GM23248 (cell line): ENCODE results near the gene CARD10. TPM values are rescaled to one million over a fixed set of nuclear protein-coding genes. Genes with fewer than 3 reads are reported as not detected.

Experiments used
- DNase-seq: peaks from one replicate; pipeline ENCODE4 v3.0.0-alpha.2; 2015
- H2AFZ ChIP-seq: fragments of 200-600 bp; sonication (generic); 2 replicates; pipeline ENCODE4 v1.6.1; 2016; ENCODE audit warnings: antibody characterized with exemption
- H3F3A ChIP-seq: fragments of 200-600 bp; sonication (generic); 2 replicates; pipeline ENCODE4 v1.6.1; 2016; ENCODE audit warnings: mild to moderate bottlenecking, antibody characterized with exemption, mixed run types; ENCODE audit not compliant: insufficient read depth
- H3K27ac ChIP-seq: fragments of 200-600 bp; sonication (generic); 2 replicates; pipeline ENCODE4 v1.5.1; 2016; ENCODE audit warnings: mild to moderate bottlenecking
- H3K27me3 ChIP-seq: fragments of 200-600 bp; sonication (generic); replicated peaks from 2 replicates; pipeline ENCODE4 v1.6.1; 2016; ENCODE audit warnings: mild to moderate bottlenecking; ENCODE audit not compliant: insufficient read depth
- H3K36me3 ChIP-seq: fragments of 200-600 bp; sonication (generic); 2 replicates; pipeline ENCODE4 v1.6.1; 2016; ENCODE audit warnings: low read depth, mild to moderate bottlenecking
- H3K4me1 ChIP-seq: fragments of 200-600 bp; sonication (generic); 2 replicates; pipeline ENCODE4 v1.6.1; 2016; ENCODE audit warnings: mild to moderate bottlenecking; ENCODE audit not compliant: insufficient read depth
- H3K4me2 ChIP-seq: fragments of 200-600 bp; sonication (generic); one replicate; pipeline ENCODE4 v1.6.1; 2016; ENCODE audit warnings: mild to moderate bottlenecking; ENCODE audit not compliant: unreplicated experiment
- H3K4me3 ChIP-seq: fragments of 200-600 bp; sonication (generic); 2 replicates; pipeline ENCODE4 v1.5.1; 2016; ENCODE audit warnings: mild to moderate bottlenecking
- H3K79me2 ChIP-seq: fragments of 200-600 bp; sonication (generic); 2 replicates; pipeline ENCODE4 v1.6.1; 2016; ENCODE audit warnings: mild to moderate bottlenecking; ENCODE audit not compliant: insufficient read depth
- H3K9ac ChIP-seq: fragments of 200-600 bp; sonication (generic); 2 replicates; pipeline ENCODE4 v1.6.1; 2016; ENCODE audit warnings: mild to moderate bottlenecking
- H3K9me2 ChIP-seq: fragments of 200-600 bp; sonication (generic); 2 replicates; pipeline ENCODE4 v1.6.1; 2016; ENCODE audit warnings: mixed run types, mild to moderate bottlenecking, moderate library complexity; ENCODE audit not compliant: insufficient read depth
- H3K9me3 ChIP-seq: fragments of 200-600 bp; sonication (generic); one replicate; pipeline ENCODE4 v1.6.1; 2017; ENCODE audit warnings: low read depth
- H4K20me1 ChIP-seq: fragments of 200-600 bp; sonication (generic); 2 replicates; pipeline ENCODE4 v1.6.0; 2016; ENCODE audit not compliant: insufficient read depth
- EZH2 ChIP-seq: fragments of 200-600 bp; sonication (generic); IDR thresholded peaks from 2 replicates; pipeline ENCODE4 v1.6.1; 2018; ENCODE audit warnings: antibody characterized with exemption, mild to moderate bottlenecking; ENCODE audit not compliant: insufficient read depth, poor library complexity, severe bottlenecking
- EZH2phosphoT487 ChIP-seq: fragments of 200-600 bp; sonication (generic); IDR thresholded peaks from 2 replicates; pipeline ENCODE4 v1.6.1; 2018; ENCODE audit warnings: antibody characterized with exemption, moderate library complexity, mild to moderate bottlenecking, low read depth; ENCODE audit not compliant: insufficient read depth
- WGBS, 2 experiments: methylation state at CpG; one replicate each; pipeline ENCODE4 v1.1.6; 2015 to 2017; ENCODE audit warnings: low lambda C conversion rate in 2 of 2, low coverage in 1 of 2; ENCODE audit errors: missing lambda C conversion rate in 2 of 2; 5-methylcytosine and 5-hydroxymethylcytosine counted together
- in situ Hi-C: fragments of 300-500 bp; cut with MboI; formaldehyde crosslinking; loops from 2 replicates; pipeline ENCODE4 v1.15.0; 2020
- polyA plus RNA-seq: library from polyadenylated mRNA; unstranded; fragments of >200 nt; fragmentation: Nextera tagmentation; extraction: Ambion mirVana; gene quantifications from 2 replicates; pipeline ENCODE4 v1.2.1, GENCODE V29; 2016
- total RNA-seq: library from RNA; depleted of rRNA; stranded (reverse); fragments of >200 nt; shearing (Covaris generic); gene quantifications from 2 replicates; pipeline ENCODE4 v1.2.3, GENCODE V29; 2014

Gene CARD10
- total and polyA plus RNA-seq, 2 experiments from 2014 or later = 2.8 to 4.4 TPM

DNA sequence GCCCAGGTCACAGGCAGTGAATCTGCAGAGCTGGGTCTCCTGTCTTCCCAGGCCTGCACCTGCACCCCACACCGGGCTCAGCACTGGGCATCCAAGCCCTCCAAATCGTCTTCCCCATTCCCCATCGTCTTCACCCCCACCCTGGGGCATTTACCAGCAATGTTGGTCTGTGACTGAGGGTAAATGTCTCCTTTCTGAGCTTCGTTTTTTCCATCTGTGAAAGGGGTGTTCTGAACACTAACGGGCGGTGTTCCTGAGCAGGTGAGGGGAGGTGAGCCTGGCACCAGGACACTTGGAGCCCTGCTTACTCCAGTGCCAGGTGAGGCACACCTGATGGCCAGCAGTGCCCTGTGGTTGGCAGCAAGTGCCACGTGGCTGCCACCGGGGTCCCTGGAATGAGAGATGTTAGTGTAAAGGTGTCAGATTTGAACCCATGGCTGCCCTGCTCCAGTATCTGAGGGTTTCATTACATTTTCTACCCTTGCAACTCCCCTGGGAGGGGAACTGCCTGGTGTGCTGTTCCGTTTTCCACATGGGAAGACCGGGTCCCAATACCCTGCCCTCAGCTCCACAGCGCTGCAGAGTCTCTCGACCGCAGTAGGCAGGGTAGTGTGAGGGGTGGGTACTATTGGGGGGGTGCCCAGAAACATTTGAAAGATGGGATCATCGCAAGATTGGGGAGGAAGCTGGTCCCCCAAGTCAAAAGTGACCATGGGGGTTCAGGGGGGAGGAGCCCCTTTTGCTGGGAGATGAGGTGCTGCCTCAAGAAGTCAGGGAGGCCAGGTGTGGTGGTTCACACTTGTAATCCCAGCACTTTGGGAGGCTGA lies 43.0 kb upstream of the CARD10 start:
- TF ChIP-seq EZH2 (no peak), EZH2phosphoT487 (no peak)
- peak overlapping the region; percentile 95 for H3K9ac ChIP-seq
- H3F3A ChIP-seq = peaks cover 35% of the 10 kb centered on the region
- peak overlapping the region; percentile 90 for H3K4me3 ChIP-seq
- no peak for DNase-seq
- peaks cover 14% of the 10 kb centered on the region; the same call in 1 of the 2 replicates for H3K36me3 ChIP-seq
- H3K9me3 ChIP-seq = no peaks in the 10 kb centered on the region
- H2AFZ ChIP-seq = no peak overlapping the region
- H3K4me2 ChIP-seq = peak overlapping the region; percentile 91
- in situ Hi-C loops = no loop called here
- H3K27ac ChIP-seq = peak overlapping the region; percentile 94
- no peaks in the 10 kb centered on the region for H3K27me3 ChIP-seq
- peaks cover 40% of the 10 kb centered on the region for H3K4me1 ChIP-seq
- H3K9me2 ChIP-seq = no peaks in the 10 kb centered on the region
- WGBS, 2 experiments = 70 to 71% methylated on average over 14 of the region's 14 CpGs
- H4K20me1 ChIP-seq = peaks cover 11% of the 10 kb centered on the region; the same call in 1 of the 2 replicates
- H3K79me2 ChIP-seq = peaks cover 73% of the 10 kb centered on the region

DNA sequence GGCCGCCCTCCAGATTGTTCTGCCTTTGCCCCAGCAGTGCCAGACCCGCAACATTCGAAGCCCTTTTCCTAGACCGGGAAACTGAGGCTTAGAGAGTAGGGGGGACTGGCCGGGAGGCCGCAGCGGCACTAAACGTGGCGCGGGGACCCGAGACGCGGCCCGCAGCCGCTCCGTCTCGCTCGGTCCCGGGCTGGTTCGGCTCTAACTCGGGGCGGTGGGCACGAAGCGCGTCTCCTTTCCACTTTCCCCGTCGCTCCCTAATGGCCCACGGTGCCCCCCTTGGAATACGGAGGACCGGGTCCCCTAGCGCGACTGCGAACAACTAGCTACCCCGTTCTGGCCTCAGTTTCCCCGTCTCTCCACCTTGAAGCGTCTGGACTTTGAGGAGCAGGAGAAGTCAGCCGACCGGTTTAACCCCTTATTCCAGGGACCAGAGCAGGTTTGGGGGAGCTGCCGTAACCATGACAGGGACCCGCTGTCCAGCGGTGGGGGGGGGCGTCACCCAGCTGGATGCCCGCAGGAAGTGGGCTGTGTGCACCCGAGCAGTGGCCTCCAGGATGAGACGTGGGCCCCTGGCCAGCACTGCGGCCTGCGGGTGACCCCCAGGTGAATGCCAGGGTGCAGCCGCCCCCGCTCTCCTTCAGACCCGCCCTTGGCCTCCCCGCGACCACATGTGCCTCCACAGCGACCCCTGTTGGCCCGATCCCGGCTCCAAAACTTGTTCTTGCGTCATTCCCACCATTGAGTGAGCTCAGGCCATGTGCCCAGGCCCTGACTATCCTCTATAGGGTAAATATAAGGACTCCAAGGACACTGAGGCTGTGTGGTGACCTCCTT lies 42.2 kb upstream of the CARD10 start:
- peak overlapping the region; percentile 94 for H3K27ac ChIP-seq
- H3K4me3 ChIP-seq = peak overlapping the region; percentile 90
- WGBS, 2 experiments = 1% methylated on average over 51 to 55 of the region's 56 CpGs
- no peak for TF ChIP-seq EZH2
- TF ChIP-seq EZH2phosphoT487 = no peak
- peaks cover 7% of the 10 kb centered on the region; the same call in 1 of the 2 replicates for H3K36me3 ChIP-seq
- 0 out of 2 replicates have a peak overlapping the region, but pooled peaks have one; percentile 19 for H2AFZ ChIP-seq
- no peaks in the 10 kb centered on the region for H3K27me3 ChIP-seq
- peak overlapping the region; percentile 91 for H3K4me2 ChIP-seq
- peaks cover 64% of the 10 kb centered on the region for H3K79me2 ChIP-seq
- peaks cover 35% of the 10 kb centered on the region for H3K4me1 ChIP-seq
- peaks cover 11% of the 10 kb centered on the region; the same call in 1 of the 2 replicates for H4K20me1 ChIP-seq
- no peaks in the 10 kb centered on the region for H3K9me2 ChIP-seq
- H3F3A ChIP-seq = peaks cover 35% of the 10 kb centered on the region
- peak overlapping the region; percentile 95 for H3K9ac ChIP-seq
- no peaks in the 10 kb centered on the region for H3K9me3 ChIP-seq
- in situ Hi-C loops = no loop called here
- DNase-seq = peak; percentile 94

DNA sequence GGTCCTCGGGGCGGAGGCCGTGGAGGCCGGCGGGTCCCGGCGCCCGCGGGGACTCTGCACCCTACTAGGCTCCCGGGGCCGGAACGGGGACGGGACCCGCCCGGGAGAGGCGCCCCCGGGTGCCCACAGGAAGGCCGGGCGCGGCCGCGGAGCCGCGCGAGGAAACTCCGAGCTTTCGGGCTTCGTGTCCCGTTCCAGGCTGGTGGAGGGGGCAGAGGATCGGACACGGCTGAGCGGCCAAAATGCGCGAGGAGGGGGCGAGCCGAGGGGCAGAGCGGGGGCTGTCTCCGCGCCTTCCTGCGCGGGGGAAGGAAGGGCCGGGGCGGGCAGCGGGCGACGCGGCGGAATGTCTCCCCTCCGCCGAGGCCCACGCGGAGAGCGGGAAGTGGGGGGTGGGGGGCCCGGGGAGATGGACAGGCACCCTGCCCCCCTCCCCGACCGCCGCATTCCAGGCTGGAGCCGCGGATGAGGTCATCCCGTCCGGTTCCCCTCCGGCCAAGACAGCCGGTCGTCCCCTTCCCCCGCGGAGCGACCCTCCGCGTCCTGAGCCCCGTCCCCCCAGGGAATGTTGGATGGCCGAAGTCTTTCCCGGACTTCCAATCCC lies 41.5 kb upstream of the CARD10 start:
- 0 to 2% methylated on average over 23 to 60 of the region's 72 CpGs for WGBS, 2 experiments
- Histone ChIP-seq H3K36me3 (peaks cover 2% of the 10 kb centered on the region; the same call in 1 of the 2 replicates), H3K4me2 (peak overlapping the region; percentile 91), H3K27ac (peak overlapping the region; percentile 94), H3K9ac (peak overlapping the region; percentile 95), H3K9me2 (no peaks in the 10 kb centered on the region), H3F3A (peaks cover 35% of the 10 kb centered on the region), H3K4me1 (peaks cover 35% of the 10 kb centered on the region), H3K79me2 (peaks cover 57% of the 10 kb centered on the region), H2AFZ (0 out of 2 replicates have a peak overlapping the region, but pooled peaks have one; percentile 19), H3K27me3 (no peaks in the 10 kb centered on the region), H3K9me3 (no peaks in the 10 kb centered on the region), H4K20me1 (peaks cover 11% of the 10 kb centered on the region; the same call in 1 of the 2 replicates), H3K4me3 (peak overlapping the region; percentile 90)
- in situ Hi-C loops = no loop called here
- no peak for TF ChIP-seq EZH2
- no peak for TF ChIP-seq EZH2phosphoT487
- peak; percentile 67 for DNase-seq
